GM21381 (cell line): ENCODE data around the gene CENPP.

Source experiments
- ATAC-seq: cut with Tn5 transposase; IDR thresholded peaks from one replicate; pipeline ENCODE4 v1.9.1; 2021; ENCODE audit warnings: mild to moderate bottlenecking, moderate library complexity; ENCODE audit not compliant: unreplicated experiment

CENPP gene

GRCh38 chr9:92422611-92423338, 97.0 kb downstream of the CENPP start:
- no peak for ATAC-seq

DNA sequence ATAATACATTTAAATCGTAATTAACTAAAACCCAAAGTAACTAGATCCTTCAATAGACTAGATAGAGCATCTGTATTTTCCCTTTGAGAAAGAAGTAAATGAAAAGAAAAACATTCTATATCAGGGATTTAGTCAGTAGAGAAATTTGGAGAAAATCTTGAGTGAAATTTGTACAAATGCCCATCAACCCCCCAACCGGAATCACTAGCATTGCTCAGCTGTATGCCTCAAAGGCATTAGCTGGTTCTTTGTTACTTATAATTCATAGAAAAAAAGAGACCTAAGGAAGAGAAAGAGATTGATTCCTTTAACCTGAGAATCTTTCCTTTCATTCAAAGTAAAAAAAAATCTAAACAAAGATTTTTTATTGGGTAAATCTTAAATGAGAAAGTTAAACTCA, 97.9 kb downstream of the CENPP start:
- ATAC-seq = no peak

DNA sequence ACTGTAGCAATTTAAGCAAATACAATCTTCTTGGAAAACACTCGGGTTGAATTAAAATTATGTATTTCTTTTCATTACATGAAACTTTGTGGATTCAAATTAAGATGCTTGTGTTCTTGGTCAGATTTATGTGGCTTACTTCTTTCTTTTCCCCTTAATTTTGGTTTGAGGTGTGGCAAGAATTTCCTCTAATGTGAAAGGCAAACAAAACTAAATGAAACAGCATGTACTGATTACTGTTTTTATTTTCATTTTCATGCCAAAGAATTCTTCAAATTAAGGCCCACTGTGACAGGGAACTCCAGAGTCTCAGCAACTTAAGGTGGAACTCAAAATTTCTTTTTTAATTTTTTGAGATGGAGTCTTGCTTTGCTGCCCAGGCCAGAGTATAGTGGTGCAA, 98.6 kb downstream of the CENPP start, which contains the start of gene OMD:
TSS of gene OMD (minus strand) at position 132 of the 400 bp plus-strand sequence. CDS start 6,913 bp downstream, outside the sequence.
- no peak for ATAC-seq

DNA sequence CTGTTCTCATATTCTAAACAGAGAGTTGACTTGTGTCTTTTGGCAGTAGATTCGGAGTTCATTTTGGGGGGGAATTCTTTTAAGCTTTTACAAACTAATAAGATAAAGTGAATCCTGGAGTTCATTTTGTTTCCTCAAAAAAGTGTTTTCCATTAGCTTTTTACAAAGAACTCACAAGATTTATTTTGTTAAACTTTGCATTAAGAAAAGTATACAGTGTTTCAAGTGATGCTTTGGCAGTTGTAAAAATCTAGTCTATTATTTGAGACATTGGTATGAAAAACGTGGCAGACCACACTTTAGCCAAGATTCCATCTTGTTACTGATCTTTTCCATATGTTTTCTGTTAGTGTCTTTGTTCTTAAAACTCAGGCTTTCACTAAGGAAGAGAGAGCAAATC, 99.7 kb downstream of the CENPP start:
- ATAC-seq = no peak

- ATAC-seq = no peak
Observed at GRCh38 chr9:92426501-92427145, 100.9 kb downstream of the CENPP start.

- ATAC-seq = no peak
Observed at GRCh38 chr9:92429836-92430235, 104.1 kb downstream of the CENPP start.

DNA sequence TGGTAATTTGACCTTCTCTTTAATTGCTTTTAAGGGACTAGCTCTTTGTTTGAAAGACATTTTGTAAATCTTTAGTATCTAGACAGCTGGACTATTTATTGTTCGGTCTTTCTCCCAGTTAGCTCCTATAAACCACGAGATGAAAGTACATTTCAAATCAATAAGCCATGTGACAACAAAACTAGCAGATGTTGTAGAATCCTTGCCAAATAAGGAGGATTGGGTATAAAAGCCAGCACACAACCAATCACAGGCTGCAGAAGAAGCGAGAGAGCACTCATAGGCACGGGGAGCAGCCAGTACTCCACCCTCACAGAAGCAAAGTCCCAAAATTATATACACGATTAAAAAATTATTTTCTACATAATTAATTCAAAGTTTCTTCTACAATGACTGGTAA, 106.6 kb downstream of the CENPP start:
- ATAC-seq = no peak

GRCh38 chr9:92432972-92433548, 107.3 kb downstream of the CENPP start:
- ATAC-seq = no peak

GRCh38 chr9:92435263-92435662, 109.5 kb downstream of the CENPP start:
- ATAC-seq = no peak

DNA sequence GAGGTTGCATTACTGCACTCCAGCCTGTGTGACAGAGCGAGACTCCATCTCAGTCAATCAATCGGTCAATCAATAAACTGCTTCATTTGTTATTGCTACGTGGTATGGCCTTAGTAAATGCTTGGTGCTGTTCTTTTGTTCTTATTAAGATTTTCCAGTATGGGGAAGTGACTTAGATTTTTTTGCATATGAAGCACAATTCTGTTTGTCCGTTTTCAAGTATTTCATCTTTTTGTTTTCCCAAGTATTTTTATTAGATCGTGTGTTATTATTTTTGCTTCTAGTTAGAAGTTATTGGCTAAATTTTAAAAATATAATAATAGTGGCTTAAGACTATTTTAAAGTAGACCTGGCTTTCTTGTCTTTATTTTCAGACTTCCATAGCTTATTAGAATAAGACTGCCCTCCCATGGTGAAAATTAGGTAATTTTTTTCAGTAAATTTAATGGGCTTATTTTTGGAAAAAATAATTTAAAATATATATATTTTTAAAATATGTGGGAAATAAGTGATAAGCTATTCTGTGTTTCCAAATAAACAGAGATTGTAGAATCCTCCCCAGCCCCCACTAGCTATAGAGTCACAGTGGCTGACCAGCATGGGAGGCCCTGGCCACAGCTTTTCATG, 113.3 kb downstream of the CENPP start:
- no peak for ATAC-seq

GRCh38 chr9:92439921-92440750, 114.4 kb downstream of the CENPP start:
- no peak for ATAC-seq

DNA sequence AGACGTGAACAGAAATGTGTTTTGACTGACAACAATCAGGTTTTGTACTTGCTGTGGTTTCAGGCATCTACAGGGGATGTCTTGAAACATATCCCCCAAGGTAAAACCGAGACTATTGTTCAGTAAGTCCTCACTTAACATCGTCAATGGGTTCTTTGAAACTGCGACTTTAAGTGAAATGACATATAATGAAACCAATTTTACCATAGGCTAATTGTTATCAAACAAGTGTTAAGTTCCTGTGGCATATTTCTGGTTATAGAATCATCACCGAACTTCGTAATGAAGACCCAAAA, 114.9 kb downstream of the CENPP start:
- no peak for ATAC-seq

DNA sequence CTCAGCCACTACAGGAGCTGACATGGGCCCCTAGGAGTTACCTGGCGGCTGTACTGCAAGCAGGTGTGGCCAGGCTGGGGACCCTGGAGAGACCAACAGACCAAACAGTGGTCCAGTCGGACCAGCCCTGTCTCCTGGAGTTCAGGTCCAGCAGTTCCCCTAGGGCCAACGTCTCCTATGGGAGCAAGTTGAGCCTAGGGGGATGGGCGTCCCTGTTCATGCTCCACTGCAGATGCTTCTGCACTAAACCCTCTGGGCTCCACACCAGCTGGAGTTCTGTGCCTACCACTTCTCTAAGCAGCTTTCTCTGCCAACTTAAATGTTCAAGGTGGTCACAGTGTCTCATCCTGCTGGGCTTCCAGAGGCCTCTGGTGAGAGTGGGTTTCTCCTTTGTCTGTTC, 119.1 kb downstream of the CENPP start:
- no peak for ATAC-seq

- ATAC-seq = no peak
Observed at GRCh38 chr9:92446536-92446935, 120.8 kb downstream of the CENPP start.

DNA sequence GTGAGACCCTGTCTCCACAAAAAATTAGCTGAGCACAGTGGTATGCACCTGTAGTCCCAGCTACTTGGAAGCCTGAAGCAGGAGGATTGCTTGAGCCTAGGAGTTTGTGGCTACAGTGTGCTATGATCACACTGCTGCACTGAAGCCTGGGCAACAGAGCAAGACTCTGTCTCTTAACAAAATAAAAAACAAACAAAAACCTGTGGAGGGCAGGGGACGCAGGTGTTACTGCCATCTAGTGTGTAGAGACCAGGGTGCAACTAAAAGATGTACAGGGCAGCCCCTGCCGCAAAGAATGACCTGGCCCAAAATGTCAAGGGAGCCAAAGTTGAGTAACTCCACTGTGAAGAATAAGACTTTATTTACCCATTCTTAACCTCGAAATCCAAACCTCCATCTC, 129.5 kb downstream of the CENPP start:
- ATAC-seq = no peak

DNA sequence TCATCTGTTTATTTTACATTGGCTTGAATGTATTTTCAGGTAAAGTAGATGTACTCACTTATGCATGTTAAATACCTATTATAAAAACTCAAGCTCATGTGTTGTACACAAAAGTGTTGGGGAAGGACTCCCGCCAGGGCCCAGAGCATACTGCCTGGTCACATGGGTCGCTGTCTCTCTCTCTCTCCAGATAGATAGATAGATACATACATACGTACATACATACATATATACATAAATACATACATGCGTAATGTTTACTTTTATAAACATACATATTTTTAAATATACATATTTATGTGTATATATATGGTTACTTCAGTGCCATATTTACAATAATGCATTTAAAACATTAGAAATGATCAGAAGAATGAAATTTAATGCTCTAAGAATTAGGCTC, 131.8 kb downstream of the CENPP start:
- no peak for ATAC-seq

DNA sequence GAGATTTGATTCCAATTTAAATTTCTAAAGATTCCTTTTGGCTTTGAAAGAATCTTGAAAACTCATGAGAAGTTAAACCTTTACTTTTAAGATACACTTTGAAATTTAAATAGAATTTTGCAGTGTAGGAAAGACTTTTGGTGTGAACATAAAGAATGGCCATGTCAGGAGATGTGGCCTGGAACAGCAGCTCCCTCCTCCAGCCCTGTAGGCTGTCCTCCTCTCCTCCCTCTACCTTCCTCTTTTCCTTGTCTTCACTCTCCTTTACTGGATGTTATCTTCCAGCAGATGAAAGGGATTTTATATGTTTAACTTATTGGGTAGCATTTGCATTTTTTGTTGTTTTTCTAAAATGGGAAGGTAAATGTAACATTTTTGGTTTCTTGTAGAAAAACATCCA, 137.6 kb downstream of the CENPP start:
- no peak for ATAC-seq

GRCh38 chr9:92463984-92464383, 138.2 kb downstream of the CENPP start:
- ATAC-seq = no peak

DNA sequence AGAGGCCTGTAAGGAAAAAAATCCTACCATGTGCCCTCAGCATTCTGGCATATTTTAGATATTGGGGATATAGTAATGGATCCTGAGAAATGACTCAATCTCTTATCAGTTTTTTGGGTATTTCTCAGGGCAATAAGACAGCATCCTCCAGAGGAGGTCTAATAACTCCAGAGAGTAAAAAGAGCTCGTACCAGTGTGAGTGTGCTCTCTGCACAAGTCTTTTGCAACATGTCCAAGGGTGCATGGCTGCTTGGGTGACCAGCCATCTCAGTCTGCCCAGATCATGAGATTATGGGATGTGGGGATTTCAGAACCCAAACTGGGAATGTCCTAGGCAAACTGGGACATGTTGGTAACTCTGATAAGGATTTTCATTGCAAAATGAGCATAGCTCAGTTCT, 141.3 kb downstream of the CENPP start:
- no peak for ATAC-seq

DNA sequence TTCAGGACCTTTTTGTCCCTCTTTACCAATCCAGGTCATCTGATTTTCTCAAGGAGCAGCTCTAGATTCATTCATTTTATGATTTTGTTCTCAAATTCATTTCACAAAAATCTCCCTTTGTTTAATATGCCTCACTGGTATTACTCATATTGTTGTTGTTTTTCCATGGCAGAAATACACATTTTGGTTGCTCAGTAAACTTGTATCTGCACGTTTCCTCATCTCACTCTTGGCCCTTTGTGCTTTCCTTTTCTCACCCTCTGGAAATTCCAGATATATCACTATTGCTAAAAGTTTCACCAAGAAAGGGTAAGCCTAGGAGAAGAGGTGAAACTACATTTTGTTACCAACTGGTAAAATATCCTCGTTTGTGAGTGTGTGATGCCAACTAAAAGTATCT, 141.8 kb downstream of the CENPP start:
- no peak for ATAC-seq

GRCh38 chr9:92468206-92468605, 142.5 kb downstream of the CENPP start:
- ATAC-seq = no peak
